COR-L47 (cell line): Measurements from ENCODE around the gene DUOX1.

ENCODE experiments used
- DNase-seq: peaks from one replicate; lab custom pipeline; 2025; lab: John Stamatoyannopoulos, UW

Gene DUOX1

GRCh38 chr15:45168751-45169551, 39.2 kb downstream of the DUOX1 start:
- no peak for DNase-seq

- DNase-seq, result no peak
Measured at GRCh38 chr15:45169608-45170480, 40.0 kb downstream of the DUOX1 start.

- no peak for DNase-seq
Measured at GRCh38 chr15:45171912-45172311, 42.1 kb downstream of the DUOX1 start.

GRCh38 chr15:45174069-45174468, 44.3 kb downstream of the DUOX1 start:
- DNase-seq, result no peak

GRCh38 chr15:45174577-45174976, 44.8 kb downstream of the DUOX1 start:
- no peak for DNase-seq

- no peak for DNase-seq
Measured at GRCh38 chr15:45177285-45177684, 47.5 kb downstream of the DUOX1 start.

- DNase-seq, result no peak
Measured at GRCh38 chr15:45179221-45179985, 49.6 kb downstream of the DUOX1 start.

GRCh38 chr15:45180201-45180600, 50.4 kb downstream of the DUOX1 start:
- no peak for DNase-seq

- no peak for DNase-seq
Measured at GRCh38 chr15:45180648-45181436, 51.0 kb downstream of the DUOX1 start.

- no peak for DNase-seq
Measured at GRCh38 chr15:45181491-45182285, 51.9 kb downstream of the DUOX1 start.

- DNase-seq, result no peak
Measured at GRCh38 chr15:45182996-45183395, 53.2 kb downstream of the DUOX1 start.

GRCh38 chr15:45183511-45183910, 53.7 kb downstream of the DUOX1 start:
- DNase-seq, result no peak

- DNase-seq, result peak; percentile 7
Measured at GRCh38 chr15:45184562-45185041, 54.8 kb downstream of the DUOX1 start.

- no peak for DNase-seq
Measured at GRCh38 chr15:45185069-45185779, 55.4 kb downstream of the DUOX1 start.

GRCh38 chr15:45185903-45186770, 56.3 kb downstream of the DUOX1 start:
- DNase-seq, result no peak

GRCh38 chr15:45186771-45187577, 57.2 kb downstream of the DUOX1 start:
- DNase-seq, result no peak

- no peak for DNase-seq
Measured at GRCh38 chr15:45187578-45187893, 57.7 kb downstream of the DUOX1 start.
